Left forelimb (tissue), 1 donor: ENCODE measurements around the gene SOHLH1.
A peak's percentile ranks its signal among the peaks of the same experiment; 100 is the strongest.
"Not testable (repeated sequence)": the region's sequence is repeated elsewhere in the genome, so short reads cannot be mapped to it uniquely, and the experiment has no call there.

ENCODE experiments used
- DNase-seq: peaks from one replicate; pipeline ENCODE4 v3.0.0-alpha.2; 2018; ENCODE audit warnings: low spot score

The SOHLH1 gene

DNA sequence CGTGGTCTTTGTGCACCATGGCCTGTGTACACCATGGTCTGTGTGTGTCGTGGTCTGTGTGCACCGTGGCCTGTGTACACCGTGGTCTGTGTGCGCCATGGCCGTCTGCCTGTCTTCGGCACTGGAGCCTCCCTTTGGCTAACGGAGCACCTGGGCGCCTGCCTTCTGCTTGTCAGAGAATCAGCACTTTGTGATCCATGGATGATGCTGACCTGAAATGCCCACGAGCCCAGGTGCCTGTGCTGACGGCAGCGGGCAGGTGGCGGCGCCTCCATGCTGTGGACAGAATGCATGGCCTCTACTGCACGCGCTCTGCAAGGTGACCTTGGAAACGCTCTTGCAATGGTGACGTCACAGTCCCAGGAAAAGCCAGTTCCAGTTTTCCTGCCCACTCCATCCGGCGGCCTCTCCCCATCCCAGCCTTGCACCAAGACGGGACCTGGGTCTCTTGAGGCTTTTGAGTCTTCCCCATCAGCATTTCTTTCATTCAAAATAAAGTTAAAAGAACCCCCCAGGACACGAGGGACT, 21.6 kb downstream of the SOHLH1 start:
- DNase-seq = no peak

DNA sequence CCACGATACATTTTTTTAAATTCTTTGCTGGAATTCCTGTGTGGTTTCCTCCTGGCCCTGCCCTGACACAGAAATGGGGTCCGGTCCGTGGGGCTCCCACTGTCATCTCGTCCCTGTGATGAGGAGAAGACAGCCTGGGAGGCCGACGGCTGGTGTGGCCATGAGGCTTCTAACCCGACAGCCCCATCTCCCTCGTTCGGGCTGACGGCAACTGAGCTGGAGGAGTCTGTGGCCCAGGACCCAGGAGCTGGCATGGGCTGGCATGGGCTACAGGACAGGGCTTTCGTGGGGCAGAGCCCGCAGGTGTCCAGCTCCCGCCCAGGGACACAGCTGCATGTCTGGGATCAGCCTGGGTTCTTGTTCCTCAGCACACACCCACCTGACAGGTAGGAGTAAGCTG, 22.4 kb downstream of the SOHLH1 start:
- DNase-seq = no peak

DNA sequence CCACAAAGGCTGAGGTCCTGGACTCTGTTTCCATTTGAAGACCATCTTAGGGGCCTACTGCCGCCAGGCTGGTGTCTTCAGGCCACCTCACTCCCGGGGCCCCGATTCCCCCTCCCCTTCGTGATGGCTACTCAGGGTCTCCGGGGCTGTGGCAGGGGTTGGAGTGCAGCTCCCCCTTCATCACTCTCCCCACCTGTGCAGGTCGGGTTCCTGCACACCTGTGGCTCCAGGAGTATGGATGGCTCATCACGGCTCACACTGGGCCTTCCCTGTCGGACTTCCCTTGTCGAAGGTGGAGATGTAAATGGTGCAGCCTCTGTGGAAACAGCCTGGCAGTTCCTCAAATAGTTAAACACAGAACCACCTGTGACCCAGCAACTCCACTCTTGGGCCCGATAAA, 24.3 kb downstream of the SOHLH1 start:
- no peak for DNase-seq

DNA sequence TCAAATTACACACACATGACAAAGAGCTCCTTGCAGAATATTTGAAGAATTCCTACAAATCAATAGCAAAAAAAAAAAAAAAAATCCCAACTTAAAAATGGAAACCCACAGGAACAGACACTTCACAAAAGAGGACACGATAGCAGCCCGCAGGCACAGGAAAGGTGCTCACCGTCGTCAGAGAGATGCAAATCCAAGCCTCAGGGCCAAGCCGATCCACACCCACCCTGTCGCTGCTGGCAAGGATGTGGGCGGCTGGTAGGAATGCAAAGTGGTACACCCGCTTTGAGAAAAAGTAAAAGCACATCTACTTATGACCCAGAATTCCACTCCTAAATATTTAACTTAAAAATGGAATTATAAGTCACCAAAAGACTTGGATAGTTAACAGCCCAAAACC, 25.3 kb downstream of the SOHLH1 start:
- no peak for DNase-seq

GRCh38 chr9:135672786-135673185, 26.5 kb downstream of the SOHLH1 start:
- DNase-seq = not testable (repeated sequence)

DNA sequence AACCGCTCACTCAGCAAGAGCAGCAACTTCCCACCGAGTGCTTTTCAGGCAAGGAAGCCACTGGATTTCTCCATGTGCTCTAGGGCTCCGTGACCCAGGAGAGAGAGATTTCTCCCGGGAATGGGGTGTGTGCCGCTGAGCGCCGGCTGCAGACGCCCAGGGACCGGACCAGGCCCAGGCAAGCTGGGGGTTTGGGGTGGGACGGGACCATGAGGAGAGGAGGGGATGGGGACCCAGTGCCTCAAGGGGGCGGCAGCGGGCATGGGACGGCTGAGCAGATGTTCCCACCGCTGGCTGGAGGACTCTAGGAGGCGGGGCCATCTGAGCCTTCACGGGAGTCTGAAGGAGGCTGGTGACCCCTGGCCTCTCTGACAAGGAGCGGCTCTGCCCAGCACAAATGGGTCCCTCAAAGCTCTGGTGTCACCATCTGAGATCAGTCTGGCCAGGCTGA, 27.7 kb downstream of the SOHLH1 start:
- DNase-seq = no peak

DNA sequence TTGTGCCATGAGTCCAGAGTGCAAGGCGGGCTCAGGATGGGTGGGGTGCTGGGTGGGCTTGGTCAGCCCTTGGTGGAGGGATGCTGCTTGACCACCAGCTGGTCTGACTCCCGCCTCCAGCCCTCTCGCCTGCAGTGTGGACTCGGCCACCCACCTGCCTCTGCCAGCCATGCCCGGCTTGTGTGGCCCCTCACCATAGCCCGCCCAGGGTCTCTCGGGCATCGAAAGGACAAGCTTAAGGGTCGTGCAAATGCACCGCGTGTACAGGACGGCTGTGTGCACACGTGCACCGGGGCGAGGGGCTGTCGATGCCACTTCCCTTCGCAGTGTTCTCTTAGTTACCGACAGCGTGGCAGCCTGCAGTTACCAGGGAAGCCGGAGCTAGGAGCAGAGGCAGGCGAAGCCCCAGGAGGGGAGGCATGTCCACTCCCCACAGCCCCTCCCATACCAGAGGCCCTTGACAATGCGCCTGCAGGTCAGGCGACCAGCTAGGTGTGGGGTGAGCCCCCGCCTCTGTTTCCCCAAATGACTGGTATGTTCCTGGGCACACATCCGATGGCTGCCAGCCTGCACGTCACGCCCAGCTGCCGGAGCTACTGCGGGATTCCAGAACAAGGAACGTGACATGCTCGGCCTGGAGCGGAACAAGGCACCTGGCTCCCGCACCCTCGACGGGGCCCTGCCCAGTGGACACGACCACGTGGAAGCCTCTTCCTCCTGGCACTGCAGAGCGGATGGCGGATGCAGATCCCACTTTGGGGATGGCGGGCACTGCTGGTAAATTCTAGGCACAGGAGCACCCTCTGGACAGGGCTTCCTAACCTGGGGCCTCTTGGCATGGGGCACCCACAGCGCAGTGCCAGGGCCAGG, 28.3 kb downstream of the SOHLH1 start:
- no peak for DNase-seq

DNA sequence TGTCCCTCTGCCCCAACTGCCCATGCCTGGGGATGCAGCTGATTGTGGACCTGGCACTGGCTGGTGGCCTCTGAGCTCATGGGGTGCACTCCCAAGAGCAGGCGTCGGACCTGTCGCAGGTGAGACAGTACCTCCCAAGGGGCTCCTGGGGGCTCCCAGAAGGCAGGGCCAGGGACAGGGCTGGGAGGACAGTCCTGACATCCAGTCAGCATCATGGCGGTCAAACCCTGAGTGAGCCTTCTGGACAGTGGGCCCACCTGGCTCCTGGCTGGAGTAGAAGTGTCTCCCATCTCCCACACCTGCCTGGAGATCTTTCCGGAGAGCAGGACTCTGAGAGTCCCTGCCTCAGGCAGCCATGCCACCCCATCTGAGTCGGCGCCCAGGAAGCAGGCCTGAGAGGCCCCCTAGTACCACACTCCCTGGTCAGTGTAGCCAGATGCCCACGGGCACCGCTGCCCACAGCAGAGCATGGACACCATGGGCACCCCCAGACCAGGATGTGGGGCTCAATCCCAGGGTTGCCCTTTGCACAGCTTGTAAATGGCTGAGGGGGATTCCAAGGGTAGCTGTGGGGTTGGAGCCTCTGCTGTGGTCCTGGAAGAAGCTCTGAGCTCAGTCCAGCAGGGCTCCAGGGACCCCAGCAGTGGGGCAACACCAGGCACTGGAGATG, 29.5 kb downstream of the SOHLH1 start:
- DNase-seq = no peak

DNA sequence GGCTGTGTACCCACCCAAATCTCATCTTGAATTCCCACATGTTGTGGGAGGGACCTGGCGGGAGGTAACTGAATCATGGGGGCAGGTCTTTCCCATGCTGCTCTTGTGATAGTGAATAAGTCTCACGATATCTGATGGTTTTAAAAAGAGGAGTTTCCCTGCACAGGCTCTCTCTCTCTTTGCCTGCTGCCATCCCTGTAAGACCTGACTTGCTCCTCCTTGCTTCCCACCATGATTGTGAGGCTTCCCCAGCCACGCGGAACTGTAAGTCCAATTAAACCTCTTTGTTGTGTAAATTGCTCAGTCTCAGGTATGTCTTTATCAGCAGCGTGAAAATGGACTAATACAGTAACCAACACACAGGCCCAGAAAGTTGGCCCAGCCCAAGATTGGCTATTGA, 30.3 kb downstream of the SOHLH1 start:
- DNase-seq = not testable (repeated sequence)

DNA sequence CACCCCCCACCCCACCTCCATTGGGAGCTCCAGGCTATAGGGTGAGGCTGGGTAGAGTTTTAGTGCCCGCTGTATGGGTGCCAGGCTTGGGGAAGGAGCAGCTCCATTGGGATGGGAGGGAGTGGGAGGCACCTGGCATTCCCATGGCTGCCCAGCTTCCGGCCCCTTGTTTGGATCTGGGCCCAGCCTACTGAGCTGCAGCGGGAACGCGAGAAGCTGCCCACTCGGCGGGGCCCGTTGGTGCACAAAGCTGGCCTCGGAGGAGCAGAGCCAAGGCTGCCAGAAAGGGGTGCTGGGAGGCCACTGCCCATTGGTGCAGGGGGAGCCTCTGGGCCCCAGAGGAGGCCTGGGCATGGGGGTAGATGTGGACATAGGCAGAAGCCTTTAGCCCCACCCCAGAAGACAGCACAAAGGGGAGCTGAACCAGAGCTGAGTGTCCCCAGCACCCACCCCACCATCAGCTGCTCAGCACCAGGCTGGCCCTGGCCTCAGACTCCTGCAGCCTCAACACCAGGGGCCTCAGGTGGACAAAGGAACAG, 31.7 kb downstream of the SOHLH1 start:
- peak; percentile 62 for DNase-seq

- peak; percentile 61 for DNase-seq
Measured at GRCh38 chr9:135666534-135667462, 32.5 kb downstream of the SOHLH1 start.

GRCh38 chr9:135665795-135666189, 33.5 kb downstream of the SOHLH1 start:
- DNase-seq = no peak

DNA sequence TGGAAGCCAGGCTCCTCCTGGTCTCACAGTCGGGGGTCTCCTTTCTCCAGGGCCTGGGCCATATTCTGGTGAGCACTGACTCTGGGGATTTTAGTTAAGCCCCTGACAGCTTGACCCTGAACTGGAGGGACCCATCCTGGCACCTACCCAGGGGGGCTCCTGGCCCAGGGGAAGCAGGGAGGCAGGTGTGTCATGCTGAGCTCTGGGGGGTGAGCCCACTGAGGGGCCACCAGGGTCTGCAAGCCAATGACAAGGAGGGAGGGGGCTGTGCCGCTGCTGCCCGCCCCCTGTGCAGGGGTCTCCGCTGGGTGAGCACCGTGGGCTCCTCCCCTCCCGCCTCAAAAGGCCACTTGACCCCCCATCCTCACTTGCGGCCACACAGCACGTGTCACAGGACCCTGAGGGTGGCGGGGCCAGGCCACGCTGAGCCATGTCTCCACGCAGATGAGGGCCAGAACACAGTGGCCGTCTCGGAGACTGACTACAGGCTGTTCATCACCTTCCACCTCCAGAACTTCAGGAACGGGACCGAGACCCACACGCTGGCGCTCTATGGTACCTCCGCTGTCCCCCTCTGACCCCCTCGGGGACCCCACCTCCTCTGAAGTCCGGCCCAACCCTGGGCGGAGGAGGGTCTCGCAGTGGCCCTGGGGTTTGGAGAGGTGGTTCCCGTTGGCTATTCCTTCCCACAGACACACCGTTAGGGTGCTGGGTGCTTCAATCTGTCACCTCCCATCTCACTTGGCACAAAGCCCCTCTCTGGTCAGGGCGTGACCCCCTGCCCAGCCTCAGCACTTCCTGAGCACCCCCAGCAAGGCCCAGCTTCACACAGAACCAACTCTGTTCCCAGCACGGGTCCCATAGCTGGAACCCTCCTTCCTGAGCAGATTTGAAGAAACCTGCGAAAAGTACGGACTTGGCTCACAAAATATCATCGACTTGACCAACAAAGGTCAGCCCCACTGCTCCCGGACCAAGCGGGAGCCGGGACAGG, 34.2 kb downstream of the SOHLH1 start:
- DNase-seq = no peak

DNA sequence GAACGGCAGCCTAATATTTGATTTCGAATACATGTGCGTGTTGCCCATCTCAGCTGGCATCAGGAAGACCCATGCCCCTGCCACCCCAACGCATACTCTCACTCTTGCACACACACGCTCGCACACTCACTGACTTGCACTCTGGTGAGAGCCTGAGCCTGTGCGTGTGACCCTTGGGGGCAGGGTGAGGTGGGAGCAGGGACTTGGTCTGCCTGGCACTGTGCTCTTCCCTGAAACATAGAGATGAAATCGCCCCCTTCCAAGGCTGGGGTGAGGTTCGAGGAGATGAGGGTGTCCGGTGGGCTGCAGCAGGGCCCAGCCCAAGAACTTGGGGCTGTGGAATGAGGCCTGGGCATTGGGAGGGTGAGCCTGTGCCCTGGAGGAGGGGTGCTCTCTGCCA, 35.0 kb downstream of the SOHLH1 start:
- no peak for DNase-seq

- DNase-seq = no peak
Measured at GRCh38 chr9:135663857-135664256, 35.4 kb downstream of the SOHLH1 start.

GRCh38 chr9:135663451-135663770, 35.9 kb downstream of the SOHLH1 start:
- DNase-seq = no peak

- DNase-seq = no peak
Measured at GRCh38 chr9:135662758-135663450, 36.4 kb downstream of the SOHLH1 start, which contains the start of gene LCN9. Gene LCN9 (plus strand): TSS chr9:135663309. CDS start chr9:135663322, 13 bp downstream.

DNA sequence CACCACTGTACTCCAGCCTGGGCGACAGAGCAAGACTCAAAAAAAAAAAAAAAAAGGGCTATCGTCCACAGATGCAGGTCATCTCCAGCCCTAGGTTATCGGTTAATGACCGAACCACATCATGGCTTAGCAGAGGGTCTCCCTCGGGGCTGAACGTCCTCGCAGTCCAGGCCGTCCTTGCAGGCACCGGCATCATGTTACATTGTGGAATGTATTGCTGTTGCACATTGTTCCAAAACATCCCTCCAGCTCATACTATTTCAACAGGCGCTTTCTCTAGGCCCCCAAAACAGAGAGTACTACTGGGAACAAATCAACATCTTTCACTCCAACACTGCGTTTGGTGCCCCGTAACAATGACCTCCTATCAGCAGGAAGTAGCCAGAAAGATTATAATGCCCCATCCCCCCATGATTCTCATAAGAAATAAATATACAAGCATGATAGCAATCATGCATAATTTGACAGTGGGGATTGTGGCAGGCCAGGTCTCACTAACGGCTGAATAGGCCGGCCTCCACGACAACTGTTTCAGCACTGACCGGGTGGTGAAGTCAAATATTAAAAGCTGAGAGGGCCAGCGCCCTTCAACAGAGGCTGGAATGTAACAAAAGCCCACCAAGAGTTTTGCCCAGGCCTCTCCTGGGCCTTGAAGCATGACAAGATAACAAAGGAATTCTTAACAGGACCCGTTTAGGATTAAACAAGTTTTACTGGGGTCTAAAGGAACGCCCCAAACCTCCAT, 37.3 kb downstream of the SOHLH1 start:
- DNase-seq = no peak

DNA sequence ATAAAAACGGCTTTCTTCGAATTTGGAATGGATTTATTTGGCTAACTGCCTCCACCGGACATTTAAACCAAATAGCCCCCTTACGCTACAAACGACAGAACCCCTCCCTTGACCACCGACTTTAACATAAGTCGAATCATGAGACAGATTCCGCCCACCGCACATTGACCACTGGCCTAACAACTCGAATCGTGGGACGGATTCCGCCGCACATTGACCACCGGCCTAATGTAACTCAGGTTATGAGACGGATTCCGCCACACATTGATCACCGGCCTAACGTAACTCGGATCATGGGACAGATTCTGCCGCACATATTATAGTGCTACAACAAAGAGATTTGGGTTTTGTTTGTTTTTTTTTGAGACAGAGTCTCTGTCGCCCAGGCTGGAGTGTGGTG, 38.9 kb downstream of the SOHLH1 start:
- no peak for DNase-seq
